Fibroblast of upper back skin (primary cell): ENCODE data around the gene MTPN.

Source experiments
- DNase-seq: peaks from one replicate; pipeline ENCODE4 v3.0.0-alpha.2; 2013

MTPN gene

GRCh38 chr7:135879233-135879632 is 97.9 kb downstream of the MTPN start:
- DNase-seq: peak; percentile 86

GRCh38 chr7:135878284-135878683 is 98.9 kb downstream of the MTPN start:
- no peak for DNase-seq

GRCh38 chr7:135877805-135878204 is 99.4 kb downstream of the MTPN start:
- peak; percentile 77 for DNase-seq
